Breast epithelium (tissue), 3 donors: ENCODE measurements around the gene SIDT2.

Experiments
- POLR2A ChIP-seq: fragments of 450-650 bp; IDR thresholded peaks from one replicate; pipeline ENCODE4 v1.6.1; 2016; ENCODE audit warnings: antibody characterized with exemption, mild to moderate bottlenecking, moderate library complexity
- POLR2AphosphoS5 ChIP-seq, 3 donors: sonication (generic); formaldehyde crosslinking; IDR thresholded peaks; one replicate each; pipeline ENCODE4 v1.6.1; 2017; ENCODE audit warnings: antibody characterized with exemption in 3 of 3
- TF ChIP-seq, protein P1 (sequence below), 3 donors: fragments of 450-650 bp; IDR thresholded peaks; one replicate each; pipeline ENCODE4 v1.5.1; 2016 to 2017; ENCODE audit warnings: antibody characterized with exemption in 3 of 3, mild to moderate bottlenecking in 3 of 3, moderate library complexity in 3 of 3

DNA sequence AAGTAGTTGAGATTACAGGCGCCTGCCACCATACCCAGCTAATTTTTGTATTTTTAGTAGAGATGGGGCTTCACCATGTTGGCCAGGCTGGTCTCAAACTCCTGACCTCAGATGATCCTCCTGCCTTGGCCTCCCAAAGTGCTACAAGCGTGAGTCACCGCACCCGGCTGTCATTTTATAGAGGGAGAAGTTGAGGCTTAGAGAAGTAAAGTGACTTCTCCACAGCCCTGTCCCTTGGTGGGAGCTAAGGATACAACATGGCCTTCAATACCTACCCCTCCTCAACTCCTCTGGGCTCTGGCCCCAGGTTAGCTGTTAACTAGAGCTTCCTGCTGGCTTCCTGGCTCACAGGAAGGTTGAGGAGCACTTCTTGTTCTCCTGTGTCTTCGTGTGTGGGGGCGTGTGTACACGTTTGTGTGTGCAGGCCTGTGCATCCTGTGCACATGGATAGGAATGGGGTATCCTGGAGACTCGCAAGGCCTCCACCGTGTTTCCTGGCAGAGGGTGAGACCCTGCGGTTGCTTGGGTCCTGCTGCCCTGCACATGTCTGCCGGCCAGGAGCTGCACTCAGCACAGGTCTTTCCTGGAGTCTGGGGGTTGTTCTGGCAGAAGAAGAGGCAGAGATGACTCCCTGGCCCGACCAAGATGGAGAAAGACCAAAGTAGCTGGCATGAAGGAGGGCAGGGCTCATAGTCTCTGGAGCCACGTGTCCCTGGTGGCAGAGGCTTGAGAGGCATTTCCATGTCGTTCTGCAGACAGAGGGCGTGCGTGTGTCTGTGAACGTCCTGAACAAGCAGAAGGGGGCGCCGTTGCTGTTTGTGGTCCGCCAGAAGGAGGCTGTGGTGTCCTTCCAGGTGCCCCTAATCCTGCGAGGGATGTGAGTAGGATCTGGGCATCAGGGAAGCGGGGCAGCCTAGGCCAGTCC, 2.4 kb downstream of the SIDT2 start:
- TF ChIP-seq, protein P1, sequence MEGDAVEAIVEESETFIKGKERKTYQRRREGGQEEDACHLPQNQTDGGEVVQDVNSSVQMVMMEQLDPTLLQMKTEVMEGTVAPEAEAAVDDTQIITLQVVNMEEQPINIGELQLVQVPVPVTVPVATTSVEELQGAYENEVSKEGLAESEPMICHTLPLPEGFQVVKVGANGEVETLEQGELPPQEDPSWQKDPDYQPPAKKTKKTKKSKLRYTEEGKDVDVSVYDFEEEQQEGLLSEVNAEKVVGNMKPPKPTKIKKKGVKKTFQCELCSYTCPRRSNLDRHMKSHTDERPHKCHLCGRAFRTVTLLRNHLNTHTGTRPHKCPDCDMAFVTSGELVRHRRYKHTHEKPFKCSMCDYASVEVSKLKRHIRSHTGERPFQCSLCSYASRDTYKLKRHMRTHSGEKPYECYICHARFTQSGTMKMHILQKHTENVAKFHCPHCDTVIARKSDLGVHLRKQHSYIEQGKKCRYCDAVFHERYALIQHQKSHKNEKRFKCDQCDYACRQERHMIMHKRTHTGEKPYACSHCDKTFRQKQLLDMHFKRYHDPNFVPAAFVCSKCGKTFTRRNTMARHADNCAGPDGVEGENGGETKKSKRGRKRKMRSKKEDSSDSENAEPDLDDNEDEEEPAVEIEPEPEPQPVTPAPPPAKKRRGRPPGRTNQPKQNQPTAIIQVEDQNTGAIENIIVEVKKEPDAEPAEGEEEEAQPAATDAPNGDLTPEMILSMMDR (IDR thresholded peaks at IDR 0.05): peak; percentile 25 to 62 (median 52)
- TF ChIP-seq POLR2A: no peak
- no peak for TF ChIP-seq POLR2AphosphoS5 (IDR thresholded peaks at IDR 0.05)
